Loucy (cell line): ENCODE results near the gene NECAP2.
"Not testable (repeated sequence)": the region's sequence is repeated elsewhere in the genome, so short reads cannot be mapped to it uniquely, and the experiment has no call there.

Experiments
- CTCF ChIP-seq: fragments of 200-600 bp; sonication (generic); conservative IDR thresholded peaks from 2 replicates; pipeline ENCODE4 v1.5.1; 2014; ENCODE audit warnings: mild to moderate bottlenecking, antibody characterized with exemption, low read length
- EZH2phosphoT487 ChIP-seq: fragments of 200-600 bp; IDR thresholded peaks from 2 replicates; pipeline ENCODE4 v1.6.1; 2018; ENCODE audit warnings: antibody characterized with exemption, mild to moderate bottlenecking, moderate library complexity, borderline replicate concordance

- TF ChIP-seq EZH2phosphoT487, CTCF: not testable (repeated sequence)
These were observed 42.6 kb downstream of the NECAP2 start for GRCh38 chr1:16483146-16483545.
